HK-2 (cell line): Measurements from ENCODE around the gene SP2.

Source experiments
- DNase-seq: peaks from one replicate; pipeline ENCODE4 v3.0.0-alpha.2; 2018; ENCODE audit not compliant: unreplicated experiment

Gene SP2

GRCh38 chr17:47870056-47870455 lies 26.0 kb upstream of the SP2 start:
- no peak for DNase-seq

GRCh38 chr17:47871048-47871447 lies 25.0 kb upstream of the SP2 start:
- no peak for DNase-seq

GRCh38 chr17:47872019-47872650 lies 23.9 kb upstream of the SP2 start:
- DNase-seq: no peak

- DNase-seq: no peak
These were observed 23.3 kb upstream of the SP2 start for GRCh38 chr17:47872651-47873161.

DNA sequence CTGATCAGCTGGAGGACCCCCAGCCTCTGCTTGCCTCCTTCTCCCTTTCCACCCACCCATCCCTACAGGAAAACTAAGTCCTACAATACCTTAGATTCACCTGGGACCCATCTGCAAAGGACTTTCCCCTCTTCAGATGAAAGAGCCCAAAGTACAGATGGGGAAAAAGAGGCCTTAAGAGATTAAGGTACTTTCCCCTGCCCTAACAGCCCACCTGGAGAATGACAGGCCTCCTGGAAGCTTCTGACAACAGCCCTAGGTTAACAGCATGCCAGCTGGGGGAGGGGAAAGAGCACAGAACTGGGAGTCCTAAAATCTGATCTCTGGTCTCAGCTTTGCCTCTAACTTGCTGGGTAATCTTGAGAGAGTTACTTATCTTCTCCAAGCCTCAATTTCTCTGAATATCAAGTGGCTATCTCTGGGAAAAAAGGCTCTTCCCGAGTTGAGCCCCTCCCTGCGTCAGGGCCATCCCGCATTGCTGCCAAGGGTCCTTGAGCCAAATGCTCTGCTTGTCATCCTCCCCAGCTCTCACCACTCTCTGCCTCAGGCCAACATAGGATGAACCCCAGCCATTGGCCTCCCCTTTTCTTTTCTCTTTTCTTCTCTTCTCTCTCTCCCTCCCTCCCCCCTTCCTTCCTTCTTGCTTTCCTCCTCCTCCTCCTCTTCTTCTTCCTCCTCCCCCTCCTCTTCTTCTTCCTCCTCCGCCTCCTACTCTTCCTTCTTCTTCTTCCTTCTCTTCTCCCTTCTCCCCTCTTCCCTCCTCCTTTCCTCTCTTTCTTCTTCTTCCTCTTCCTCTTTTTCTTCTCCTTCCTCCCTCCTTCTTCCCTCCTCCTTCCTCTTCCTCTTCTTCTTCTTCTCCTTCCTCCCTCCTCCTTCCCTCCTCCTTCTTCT lies 22.6 kb upstream of the SP2 start:
- DNase-seq: no peak

DNA sequence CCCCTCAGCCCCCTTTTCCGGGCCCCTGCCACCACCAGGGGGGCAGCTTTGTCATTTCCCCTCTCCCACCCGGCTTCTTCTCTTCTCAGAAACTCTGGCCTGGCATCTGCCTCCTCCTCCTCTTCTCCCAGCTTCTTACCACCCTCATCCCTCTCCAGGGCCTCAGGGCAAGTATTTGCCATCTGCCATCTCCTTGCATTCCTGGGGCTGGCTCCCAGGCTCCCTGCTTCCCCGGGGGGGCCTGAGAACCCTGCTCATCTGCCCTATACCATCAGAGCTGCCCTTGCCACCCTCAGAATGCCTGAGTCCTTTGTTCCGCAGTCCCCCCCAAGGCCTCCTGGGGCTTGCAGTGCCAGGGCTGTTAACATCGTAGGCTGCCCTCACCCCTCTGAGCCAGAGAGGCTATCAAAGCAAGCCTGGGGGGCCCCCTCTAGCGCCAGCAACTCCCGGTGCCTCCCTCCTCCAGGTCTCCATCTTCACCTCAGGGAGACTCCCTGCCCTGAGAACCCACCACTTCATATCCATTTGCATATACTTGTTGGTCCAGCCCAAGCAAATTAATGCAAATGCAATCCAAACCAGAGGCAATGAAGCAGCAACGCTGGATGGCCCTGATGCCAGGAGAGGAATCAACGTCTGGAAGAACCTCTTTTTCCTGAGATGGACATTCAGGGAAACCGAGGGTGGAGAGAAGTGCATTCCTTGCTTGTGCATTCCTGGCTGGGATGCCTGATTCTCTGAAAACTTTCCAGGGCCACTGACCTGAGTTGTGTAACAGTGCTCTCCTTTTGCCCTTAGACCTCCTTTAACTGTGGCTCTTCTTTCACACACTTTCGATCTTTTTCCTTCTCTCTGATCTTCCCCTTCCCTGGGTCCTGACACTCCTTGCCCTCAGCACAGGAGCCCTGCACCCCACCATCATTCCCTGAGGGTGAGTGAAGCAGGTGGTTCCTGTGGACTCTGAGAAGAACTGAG lies 20.7 kb upstream of the SP2 start:
- no peak for DNase-seq

GRCh38 chr17:47877368-47878034 lies 18.5 kb upstream of the SP2 start:
- no peak for DNase-seq

- no peak for DNase-seq
These were observed 17.6 kb upstream of the SP2 start for GRCh38 chr17:47878203-47879027.

DNA sequence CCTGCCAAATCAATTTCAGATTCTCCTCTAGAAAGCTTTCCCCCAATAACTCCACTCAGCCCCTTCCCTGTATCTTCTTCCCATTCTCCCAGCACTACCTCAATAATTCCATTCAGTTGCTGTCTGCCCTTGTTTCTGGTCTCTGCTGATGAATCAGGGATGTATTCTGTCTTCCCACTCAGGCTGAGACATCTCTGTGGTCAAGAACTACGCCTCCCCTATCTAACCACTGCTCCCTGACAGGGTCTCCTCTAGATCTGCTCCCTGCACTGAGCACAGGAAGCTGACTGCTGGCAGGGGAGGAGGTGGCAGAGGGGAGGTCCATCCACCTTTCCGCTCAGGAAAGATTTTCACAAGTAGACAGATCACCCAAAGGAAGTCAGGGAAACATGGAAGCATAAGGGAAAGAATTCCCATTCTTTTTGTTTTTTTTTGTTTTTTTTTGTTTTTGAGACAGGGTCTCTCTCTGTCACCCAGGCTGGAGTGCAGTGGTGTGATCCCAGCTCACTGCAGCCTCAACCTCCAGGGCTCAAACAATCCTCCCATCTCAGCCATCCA lies 16.9 kb upstream of the SP2 start:
- peak; percentile 29 for DNase-seq

GRCh38 chr17:47879776-47880454 lies 16.1 kb upstream of the SP2 start:
- no peak for DNase-seq

DNA sequence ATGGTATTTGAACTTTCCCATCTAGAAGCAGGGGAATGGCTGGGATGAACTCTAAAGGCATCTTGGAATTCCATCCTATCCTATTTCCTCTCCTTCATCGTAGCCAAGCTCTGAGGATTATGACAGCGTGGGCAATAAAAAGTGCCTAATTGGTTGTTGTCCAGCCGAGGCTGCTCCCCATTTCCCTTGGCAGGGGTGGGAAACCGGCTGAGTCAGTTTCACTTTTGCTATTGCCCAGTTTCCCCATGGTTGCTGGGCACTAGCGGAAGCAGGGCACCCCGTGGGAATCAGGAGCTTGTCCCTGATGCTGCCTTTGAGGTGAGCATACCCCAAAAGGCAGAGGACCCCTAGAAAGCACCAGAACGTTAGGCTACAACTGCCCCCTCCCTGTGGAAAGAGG lies 13.8 kb upstream of the SP2 start:
- no peak for DNase-seq

GRCh38 chr17:47882695-47883588 lies 13.1 kb upstream of the SP2 start:
- DNase-seq: no peak

DNA sequence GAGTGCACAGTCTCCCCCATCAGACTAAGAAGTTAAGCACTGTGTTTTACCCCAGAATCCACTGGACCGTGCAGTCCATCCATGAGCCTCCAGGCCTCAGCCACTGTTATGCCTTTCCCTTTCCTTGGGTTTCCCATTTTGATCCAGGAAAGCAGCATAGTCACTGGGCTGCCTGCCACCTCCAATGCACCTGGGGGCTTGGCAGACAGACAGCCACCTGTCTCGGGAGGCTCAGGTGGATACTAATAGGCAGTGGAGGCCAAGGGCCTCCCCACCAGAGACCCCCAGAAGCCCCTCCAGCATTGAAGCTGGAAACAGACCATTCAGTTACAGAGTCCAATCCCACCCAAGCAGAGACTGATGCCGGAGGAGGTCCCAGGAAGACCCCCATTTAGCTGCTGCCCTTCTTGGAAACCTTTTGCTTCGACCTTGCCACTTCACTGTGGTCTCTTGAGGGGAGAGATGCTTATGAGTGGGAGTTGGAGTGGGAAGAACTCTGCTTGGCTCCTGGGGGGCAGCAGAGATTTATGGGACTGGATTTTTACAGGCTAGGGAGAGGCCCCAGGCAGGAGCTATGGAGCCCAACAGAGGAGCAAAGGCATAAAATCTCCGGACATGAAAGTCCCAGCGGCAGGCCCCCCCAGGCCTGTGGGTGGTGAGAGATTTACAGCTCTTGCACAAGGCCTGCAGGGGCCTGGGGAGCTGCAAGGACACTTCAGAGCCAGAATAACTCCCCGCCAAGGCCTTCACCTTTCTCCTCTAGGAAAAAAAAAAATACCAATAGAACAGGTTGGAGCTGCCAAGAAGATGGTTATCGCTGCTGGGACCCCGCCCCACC lies 12.2 kb upstream of the SP2 start:
- DNase-seq: no peak

DNA sequence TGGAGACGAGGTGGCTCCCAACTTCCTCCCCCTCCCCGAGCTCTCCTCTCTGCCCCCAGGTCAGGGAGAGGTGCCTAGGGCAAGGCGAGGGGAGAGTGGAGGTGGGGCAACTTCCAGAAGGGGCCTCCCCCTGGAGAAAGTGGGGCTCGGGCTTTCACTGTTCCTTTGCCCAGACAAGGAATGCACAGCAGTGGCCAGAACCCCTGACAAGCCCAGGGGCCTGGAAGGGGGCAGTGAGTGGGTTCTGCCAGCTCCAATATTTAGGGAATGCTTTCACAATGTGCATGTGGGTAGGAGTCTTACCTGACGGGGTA lies 11.7 kb upstream of the SP2 start:
- DNase-seq: no peak

DNA sequence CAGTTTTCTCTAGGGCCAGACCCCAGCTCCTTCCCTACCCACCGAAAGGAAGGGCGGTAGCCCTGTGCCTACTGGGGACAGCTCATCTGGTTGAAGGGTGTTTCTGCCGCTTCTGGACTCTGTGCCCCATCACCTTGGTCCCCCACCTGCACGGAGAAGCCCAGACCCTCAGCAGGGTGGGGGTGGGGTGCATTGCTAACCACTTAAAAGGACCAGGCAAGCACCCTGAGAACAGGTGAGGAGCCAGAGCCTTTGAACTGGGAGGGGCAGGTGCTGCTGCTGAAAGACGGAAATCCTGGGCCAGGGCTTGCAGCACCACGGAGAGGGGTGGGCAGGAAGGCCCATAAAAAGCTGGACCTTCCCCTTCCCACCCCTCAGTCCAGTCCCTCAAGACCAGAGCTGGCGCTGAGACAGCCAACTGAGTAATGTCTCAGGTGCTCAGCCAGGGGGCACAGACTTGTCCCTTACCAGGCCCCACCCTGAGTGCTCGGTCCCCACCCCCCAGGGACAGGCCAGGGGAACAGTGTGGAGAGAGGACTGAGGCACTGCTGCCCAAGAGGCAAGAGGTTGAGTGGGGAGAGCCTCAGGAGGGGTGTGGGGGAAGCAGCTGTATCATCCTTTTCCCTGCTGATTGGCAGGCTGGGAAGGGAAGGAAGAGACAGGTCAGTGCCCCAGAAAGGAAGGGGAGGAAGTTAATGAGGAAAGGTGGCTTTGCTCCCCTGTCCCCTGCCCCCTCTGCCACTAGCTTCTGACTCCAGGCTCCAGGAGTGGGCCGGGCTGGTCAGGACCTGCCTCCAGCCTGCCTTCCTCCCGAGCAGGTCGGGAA lies 10.9 kb upstream of the SP2 start:
- no peak for DNase-seq

DNA sequence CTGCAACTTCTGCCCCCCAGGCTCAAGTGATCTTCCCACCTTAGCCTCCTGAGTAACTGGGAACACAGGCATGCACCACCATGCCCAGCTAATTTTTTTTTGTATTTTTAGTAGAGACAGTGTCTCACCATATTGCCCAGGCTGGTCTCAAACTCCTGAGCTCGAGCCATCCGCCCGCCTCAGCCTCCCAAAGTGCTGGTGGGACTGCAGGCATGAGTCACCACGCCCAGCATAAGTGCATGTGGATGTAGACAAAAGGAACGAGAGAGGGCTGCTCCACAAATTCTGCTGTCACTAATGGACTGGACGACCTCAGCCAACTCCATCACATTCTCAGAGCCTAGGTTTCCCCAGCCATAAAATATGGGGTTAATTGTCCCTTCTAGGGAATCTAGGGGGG lies 7.7 kb upstream of the SP2 start:
- DNase-seq: no peak
